H9 (cell line): ENCODE data around the gene TMEM165. TPM values are rescaled to one million over a fixed set of nuclear protein-coding genes. Genes with fewer than 3 reads are reported as not detected.

ENCODE experiments used
- DNase-seq: peaks from one replicate; pipeline ENCODE4 v3.0.0-alpha.2; 2017
- H2AFZ ChIP-seq: one replicate; pipeline ENCODE4 v1.6.1; 2013; ENCODE audit warnings: mild to moderate bottlenecking, low read length, control low read depth, moderate library complexity
- H2AK5ac ChIP-seq: 2 replicates; pipeline ENCODE4 v1.6.1; 2013; ENCODE audit warnings: low read length, control low read depth, mixed read lengths; ENCODE audit not compliant: insufficient read length
- H2BK120ac ChIP-seq: one replicate; pipeline ENCODE4 v1.6.1; 2013; ENCODE audit warnings: low read depth, mild to moderate bottlenecking, low read length, control low read depth, inconsistent platforms; ENCODE audit not compliant: poor library complexity, severe bottlenecking
- H2BK12ac ChIP-seq: 2 replicates; pipeline ENCODE4 v1.6.1; 2013; ENCODE audit warnings: low read length, control low read depth, mixed read lengths, low read depth; ENCODE audit not compliant: insufficient read length
- H2BK15ac ChIP-seq: 2 replicates; pipeline ENCODE4 v1.6.1; 2013; ENCODE audit warnings: low read depth, low read length, control low read depth
- H2BK20ac ChIP-seq: one replicate; pipeline ENCODE4 v1.6.1; 2013; ENCODE audit warnings: low read depth, mild to moderate bottlenecking, low read length, control low read depth, inconsistent platforms; ENCODE audit not compliant: poor library complexity, severe bottlenecking
- H2BK5ac ChIP-seq: 2 replicates; pipeline ENCODE4 v1.6.1; 2013; ENCODE audit warnings: low read length, control low read depth, mixed read lengths; ENCODE audit not compliant: insufficient read length
- H3K14ac ChIP-seq: 2 replicates; pipeline ENCODE4 v1.6.1; 2013; ENCODE audit warnings: low read length, control low read depth; ENCODE audit not compliant: insufficient read depth
- H3K18ac ChIP-seq: 2 replicates; pipeline ENCODE4 v1.6.1; 2013; ENCODE audit warnings: low read depth, mild to moderate bottlenecking, mixed read lengths, low read length, control low read depth; ENCODE audit not compliant: insufficient read length
- H3K23ac ChIP-seq: 2 replicates; pipeline ENCODE4 v1.6.1; 2013; ENCODE audit warnings: low read length, control low read depth, mixed read lengths, low read depth; ENCODE audit not compliant: insufficient read length
- H3K23me2 ChIP-seq: 2 replicates; pipeline ENCODE4 v1.6.1; 2013; ENCODE audit warnings: low read depth, mild to moderate bottlenecking, mixed read lengths, low read length, control low read depth; ENCODE audit not compliant: insufficient read length, poor library complexity, severe bottlenecking
- H3K27ac ChIP-seq: 2 replicates; pipeline ENCODE4 v1.5.1; 2013; ENCODE audit warnings: low read length, control low read depth, mixed read lengths, low read depth; ENCODE audit not compliant: insufficient read length
- H3K27me3 ChIP-seq: 2 replicates; pipeline ENCODE4 v1.6.1; 2013; ENCODE audit warnings: low read length, control low read depth, inconsistent platforms; ENCODE audit not compliant: insufficient read depth
- H3K4ac ChIP-seq: 2 replicates; pipeline ENCODE4 v1.6.1; 2013; ENCODE audit warnings: low read depth, mild to moderate bottlenecking, control low read depth, inconsistent platforms, low read length, moderate library complexity
- H3K4me1 ChIP-seq: 2 replicates; pipeline ENCODE4 v1.6.1; 2013; ENCODE audit warnings: low read length, control low read depth, inconsistent platforms; ENCODE audit not compliant: insufficient read depth
- H3K4me2 ChIP-seq: 2 replicates; pipeline ENCODE4 v1.6.1; 2013; ENCODE audit warnings: low read length, control low read depth, mixed read lengths; ENCODE audit not compliant: insufficient read length, insufficient read depth
- H3K56ac ChIP-seq: 2 replicates; pipeline ENCODE4 v1.6.1; 2013; ENCODE audit warnings: low read depth, mild to moderate bottlenecking, mixed read lengths, low read length, control low read depth; ENCODE audit not compliant: insufficient read length
- H3K79me1 ChIP-seq: 2 replicates; pipeline ENCODE4 v1.6.1; 2013; ENCODE audit warnings: low read depth, mild to moderate bottlenecking, moderate library complexity, low read length, control low read depth, inconsistent platforms; ENCODE audit not compliant: insufficient read depth, poor library complexity, severe bottlenecking
- H3K79me2 ChIP-seq: 2 replicates; pipeline ENCODE4 v1.6.1; 2013; ENCODE audit warnings: low read length, control low read depth, inconsistent platforms; ENCODE audit not compliant: insufficient read depth
- H3K9ac ChIP-seq: 2 replicates; pipeline ENCODE4 v1.6.1; 2013; ENCODE audit warnings: low read length, control low read depth, mixed read lengths; ENCODE audit not compliant: insufficient read length; ENCODE audit errors: extremely low read depth
- H3K9me3 ChIP-seq: one replicate; pipeline ENCODE4 v1.6.1; 2013; ENCODE audit warnings: low read depth, low read length, inconsistent platforms; ENCODE audit not compliant: control insufficient read depth
- H3T11ph ChIP-seq: one replicate; pipeline ENCODE4 v1.6.1; 2013; ENCODE audit warnings: mild to moderate bottlenecking, low read length, control low read depth, inconsistent platforms
- H4K20me1 ChIP-seq: one replicate; pipeline ENCODE4 v1.6.1; 2013; ENCODE audit not compliant: control insufficient read depth, insufficient read length, insufficient read depth
- H4K5ac ChIP-seq: 2 replicates; pipeline ENCODE4 v1.6.1; 2013; ENCODE audit warnings: low read depth, mild to moderate bottlenecking, mixed read lengths, low read length, control low read depth; ENCODE audit not compliant: insufficient read length
- H4K8ac ChIP-seq: replicated peaks from 2 replicates; pipeline ENCODE4 v1.6.1; 2013; ENCODE audit warnings: low read length, control low read depth, mixed read lengths, low read depth; ENCODE audit not compliant: insufficient read length
- H4K91ac ChIP-seq: 2 replicates; pipeline ENCODE4 v1.6.1; 2013; ENCODE audit warnings: low read depth, mild to moderate bottlenecking, moderate library complexity, mixed read lengths, low read length, control low read depth; ENCODE audit not compliant: insufficient read length
- H3K27ac Mint-ChIP-seq, 3 experiments: 2 replicates in 2 of 3; 3 replicates in 1 of 3; pipeline ENCODE4 v1.8.0; 2020 to 2021; ENCODE audit warnings: mixed read lengths in 3 of 3, mild to moderate bottlenecking in 1 of 3, moderate library complexity in 1 of 3
- H3K27me3 Mint-ChIP-seq: 2 replicates; pipeline ENCODE4 v1.8.0; 2021; ENCODE audit warnings: low read depth, mild to moderate bottlenecking, moderate library complexity, mixed read lengths
- H3K36me3 Mint-ChIP-seq, 3 experiments: 2 replicates in 2 of 3; 3 replicates in 1 of 3; pipeline ENCODE4 v1.8.0; 2020 to 2021; ENCODE audit warnings: low read depth in 3 of 3, mixed read lengths in 3 of 3; ENCODE audit not compliant: insufficient read depth in 1 of 3
- H3K4me1 Mint-ChIP-seq, 2 experiments: 2 replicates each; pipeline ENCODE4 v1.8.0; 2020; ENCODE audit warnings: mixed read lengths in 2 of 2
- H3K4me3 Mint-ChIP-seq, 2 experiments: 2 replicates in 1 of 2; 3 replicates in 1 of 2; pipeline ENCODE4 v1.8.0; 2020 to 2021; ENCODE audit warnings: mild to moderate bottlenecking in 2 of 2, mixed read lengths in 2 of 2, moderate library complexity in 1 of 2
- H3K9me3 Mint-ChIP-seq, 2 experiments: 2 replicates in 1 of 2; 3 replicates in 1 of 2; pipeline ENCODE4 v1.8.0; 2020; ENCODE audit warnings: mild to moderate bottlenecking in 2 of 2, mixed read lengths in 2 of 2, moderate library complexity in 1 of 2
- CTCF ChIP-seq: fragments of 200-600 bp; sonication (generic); conservative IDR thresholded peaks from 3 replicates; pipeline ENCODE4 v1.8.0; 2021; ENCODE audit warnings: antibody characterized with exemption, mild to moderate bottlenecking
- WGBS: extraction: QIAGEN DNeasy Blood & Tissue Kit; methylation state at CpG from one replicate; pipeline ENCODE4 v1.1.7; 2013; ENCODE audit warnings: missing lambda C conversion rate, low lambda C conversion rate, mixed read lengths; ENCODE audit not compliant: insufficient read length; ENCODE audit errors: extremely low coverage; 5-methylcytosine and 5-hydroxymethylcytosine counted together
- total RNA-seq: library from RNA; stranded (reverse); gene quantifications from 2 replicates; pipeline ENCODE4 v1.2.1, GENCODE V29; 2021

TMEM165 gene
- total RNA-seq, 1 experiment from 2014 or later: 87.2 TPM

- Histone ChIP-seq H3K79me1 (no peaks in the 10 kb centered on the region), H3K56ac (no peak overlapping the region), H2AFZ (no peak overlapping the region), H3K4me2 (no peak overlapping the region), H3K14ac (no peak overlapping the region), H3K4ac (no peak overlapping the region), H2AK5ac (no peak overlapping the region), H2BK20ac (no peak overlapping the region), H2BK15ac (no peak overlapping the region), H3K9me3 (peaks cover 5% of the 10 kb centered on the region), H2BK12ac (no peak overlapping the region), H4K8ac (no peak overlapping the region), H3K23me2 (no peaks in the 10 kb centered on the region), H3K23ac (no peak overlapping the region), H3K4me1 (no peaks in the 10 kb centered on the region), H3K9ac (no peak overlapping the region), H3K18ac (no peak overlapping the region), H4K20me1 (no peaks in the 10 kb centered on the region), H2BK120ac (no peak overlapping the region), H2BK5ac (no peak overlapping the region), H3K27me3 (no peaks in the 10 kb centered on the region), H3K27ac (no peak overlapping the region), H4K91ac (no peak overlapping the region), H3K79me2 (no peaks in the 10 kb centered on the region), H4K5ac (no peak overlapping the region), H3T11ph (no peak overlapping the region)
- Mint-ChIP-seq H3K4me1 (peaks cover 4% of the 10 kb centered on the region in 2 experiments), H3K27ac (no peak overlapping the region), H3K4me3 (no peak overlapping the region), H3K36me3 (peaks cover 20 to 27% (median 26%) of the 10 kb centered on the region in 3 experiments), H3K9me3 (peaks cover 2 to 8% of the 10 kb centered on the region in 2 experiments; a peak in 4 of 5 replicates), H3K27me3 (no peaks in the 10 kb centered on the region)
- no peak for DNase-seq
- WGBS: no CpG with 5 or more reads among the region's 1 CpG
- TF ChIP-seq CTCF: no peak
Observed at GRCh38 chr4:55469979-55470378, 74.2 kb downstream of the TMEM165 start.

Other genes with a start within 250 kb of the TMEM165 start
- 31.9 and 35.0 TPM in 2 replicates for gene SRD5A3, start 49.7 kb upstream of the TMEM165 start, total RNA-seq
- 14.3 and 16.2 TPM in 2 replicates for gene CLOCK, start 151.0 kb downstream of the TMEM165 start, total RNA-seq
- gene PDCL2, start 196.3 kb downstream of the TMEM165 start, total RNA-seq: not detected in 2 replicates
- 9.8 and 12.9 TPM in 2 replicates for gene NMU, start 240.3 kb downstream of the TMEM165 start, total RNA-seq